Left lobe of liver (tissue), 2 donors: ENCODE measurements around the gene CENPM. TPM values are rescaled to one million over a fixed set of nuclear protein-coding genes. Genes with fewer than 3 reads are reported as not detected.

Experiments used
- ATAC-seq: fragments of 200-7000 bp; cut with Tn5 transposase; one replicate; pipeline ENCODE4 v1.9.1; 2020; ENCODE audit warnings: mild to moderate bottlenecking, moderate library complexity
- DNase-seq: peaks from one replicate; pipeline ENCODE4 v3.0.0-alpha.2; 2020; ENCODE audit warnings: low spot score
- total RNA-seq: library from RNA; stranded (reverse); gene quantifications from one replicate; pipeline ENCODE4 v1.2.1, GENCODE V29; 2021
- donor health status: DM: no; HTN: no; CAD: no; lungs with moderate emphysema.
- donor health status: DM: no; HTN: yes; CAD: no.

Gene CENPM, protein sequence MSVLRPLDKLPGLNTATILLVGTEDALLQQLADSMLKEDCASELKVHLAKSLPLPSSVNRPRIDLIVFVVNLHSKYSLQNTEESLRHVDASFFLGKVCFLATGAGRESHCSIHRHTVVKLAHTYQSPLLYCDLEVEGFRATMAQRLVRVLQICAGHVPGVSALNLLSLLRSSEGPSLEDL
- not detected for total RNA-seq

DNA sequence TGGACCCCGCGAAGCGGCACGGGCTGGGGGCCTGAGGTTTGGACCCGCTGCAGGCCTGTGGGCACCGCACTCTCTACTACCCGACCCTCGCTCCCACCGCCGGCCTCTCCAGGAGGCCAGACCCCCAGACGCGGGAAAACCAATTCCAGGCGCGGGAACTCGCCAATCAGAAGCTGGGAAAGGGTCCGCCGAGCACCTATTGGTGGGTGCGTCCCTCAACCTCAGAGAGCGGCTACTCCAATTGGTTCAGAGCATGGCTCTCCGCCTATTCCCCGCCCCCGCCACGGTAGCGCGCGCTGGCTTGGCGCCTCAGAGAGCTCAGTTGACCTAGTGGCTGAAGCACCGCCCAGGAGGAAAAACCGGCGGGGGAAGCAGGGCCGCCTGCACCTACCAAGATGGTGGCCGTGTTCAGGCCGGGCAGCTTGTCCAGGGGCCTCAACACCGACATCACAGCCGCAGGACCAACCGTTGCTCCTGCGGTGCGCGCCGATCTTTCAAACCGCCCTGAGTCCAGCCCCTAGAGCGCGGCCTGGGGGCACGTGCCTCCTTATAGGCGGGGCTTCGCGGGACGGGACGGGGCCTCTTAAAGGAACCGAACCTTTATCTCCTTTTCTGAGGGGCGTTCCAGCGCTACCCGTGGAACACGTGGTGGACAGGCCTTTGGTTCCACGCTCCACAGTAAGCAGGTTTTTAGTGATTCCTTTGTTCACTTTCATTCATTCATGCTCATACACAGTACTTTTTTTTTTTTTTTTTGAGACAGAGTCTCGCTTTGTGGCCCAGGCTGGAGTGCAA is at the start of gene CENPM:
TSS of gene CENPM (minus strand) at position 524 of the 795 bp plus-strand sequence. CDS start at position 448, 76 bp downstream.
- ATAC-seq: peak; percentile 97

DNA sequence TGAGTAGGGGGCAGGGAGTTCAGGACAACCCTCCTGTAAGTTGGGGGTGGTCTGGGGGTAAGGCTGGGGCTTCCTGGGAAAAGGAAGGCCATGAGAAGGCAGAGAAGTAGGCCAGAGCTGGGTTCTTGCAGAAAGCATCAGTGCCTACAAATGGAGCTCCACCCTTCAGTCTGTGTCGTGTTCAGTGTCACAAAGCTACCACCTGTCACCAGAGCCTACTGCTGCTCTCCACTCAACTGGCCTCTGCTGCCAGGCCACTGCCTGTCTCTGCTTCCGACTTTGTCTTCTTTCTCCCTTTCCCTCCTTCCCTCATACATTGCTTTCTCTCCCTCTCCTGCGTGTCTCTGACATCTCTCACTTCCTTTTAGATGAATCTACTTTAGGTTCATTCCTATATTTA is 48.3 kb upstream of the CENPM start:
- ATAC-seq: no peak
- no peak for DNase-seq

More for the DNA sequence above, at the start of gene CENPM:
- DNase-seq: peak; percentile 89

GRCh38 chr22:41992496-41992895 is 45.5 kb upstream of the CENPM start:
- ATAC-seq (no peak), DNase-seq (no peak)

- DNase-seq: no peak
- ATAC-seq: no peak
These were observed 44.2 kb upstream of the CENPM start for GRCh38 chr22:41991111-41991510.

DNA sequence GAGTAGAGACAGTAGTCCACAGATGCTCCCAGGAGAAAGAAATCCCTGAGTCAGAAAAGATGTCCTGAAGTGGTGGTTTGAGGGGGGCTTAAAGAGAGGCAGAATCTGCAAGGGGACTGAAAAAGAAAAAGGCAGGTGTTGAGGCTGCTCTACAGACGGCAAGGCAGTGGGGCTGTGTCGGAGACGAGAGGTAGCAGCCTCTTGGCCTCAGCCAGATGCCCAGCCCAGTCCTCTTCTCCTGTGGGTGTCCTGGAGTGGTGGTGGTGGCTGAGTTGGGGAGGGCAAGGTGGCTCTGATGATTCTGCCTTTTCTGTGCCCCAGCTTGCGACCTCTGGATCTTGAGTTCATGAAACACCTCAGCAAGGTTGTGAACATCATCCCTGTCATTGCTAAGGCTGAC is 42.3 kb upstream of the CENPM start:
- no peak for DNase-seq
- ATAC-seq: no peak

GRCh38 chr22:41987276-41987675 is 40.3 kb upstream of the CENPM start:
- DNase-seq: no peak
- ATAC-seq: no peak

DNA sequence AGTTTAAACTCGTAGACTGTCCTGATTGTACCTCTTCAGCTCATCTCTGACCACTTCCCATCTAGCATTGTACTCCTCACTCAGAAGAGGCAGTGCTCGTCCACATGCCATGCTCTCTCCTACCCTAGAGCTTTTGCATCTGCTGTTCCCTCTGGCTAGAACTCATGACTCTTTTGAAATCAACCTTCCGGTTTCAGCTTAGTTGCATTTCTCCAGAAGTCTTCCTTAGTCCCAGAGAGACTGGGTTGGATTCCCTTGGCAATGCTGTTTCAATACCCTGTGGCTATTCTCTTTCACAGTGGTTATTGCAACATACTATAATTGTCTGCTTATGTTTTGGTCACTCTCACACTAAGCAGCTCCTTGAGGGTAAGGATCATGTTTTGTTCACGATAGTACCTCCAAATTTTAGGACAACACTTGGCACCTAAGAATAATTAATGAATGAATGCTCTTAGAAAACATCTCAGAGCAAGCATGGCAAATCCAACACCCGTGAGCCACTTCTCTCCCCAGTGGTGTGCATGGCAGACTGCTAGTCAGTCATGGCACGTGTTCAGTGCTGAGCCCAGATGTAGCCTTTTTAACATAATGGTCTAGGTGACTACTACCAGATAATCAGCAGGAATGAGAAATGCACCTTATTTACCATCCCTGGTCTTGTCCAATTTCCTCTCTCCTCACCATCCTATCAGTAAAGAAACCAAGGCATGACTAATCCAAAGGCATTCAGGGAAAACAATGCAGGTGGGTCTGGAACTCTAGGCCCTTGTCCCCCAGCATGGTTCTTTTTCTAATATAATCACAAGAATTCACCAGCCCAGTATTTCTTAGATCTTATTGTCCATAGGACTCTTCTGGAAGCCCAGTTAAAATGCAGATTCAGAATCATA is 36.8 kb upstream of the CENPM start:
- ATAC-seq (no peak), DNase-seq (no peak)

DNA sequence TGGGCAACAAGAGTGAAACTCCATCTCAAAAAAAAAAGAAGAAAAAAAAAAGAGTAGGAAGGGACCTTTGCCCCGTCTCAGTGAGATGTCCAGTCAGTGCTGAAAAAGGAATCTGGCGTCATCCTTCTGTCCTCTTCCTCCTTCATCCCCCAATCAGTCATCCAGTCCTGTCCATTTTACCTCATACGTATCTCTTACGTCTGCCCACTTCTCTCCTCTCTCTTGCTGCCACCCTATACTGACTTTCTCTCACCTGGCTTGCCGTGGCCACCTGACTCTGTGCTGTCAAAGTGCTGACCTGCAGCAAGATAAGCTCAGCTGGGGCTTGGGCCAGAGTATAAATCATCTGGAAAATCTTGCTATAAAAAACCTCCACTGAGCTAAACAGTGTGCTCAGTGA is 35.9 kb upstream of the CENPM start:
- no peak for ATAC-seq
- DNase-seq: no peak

DNA sequence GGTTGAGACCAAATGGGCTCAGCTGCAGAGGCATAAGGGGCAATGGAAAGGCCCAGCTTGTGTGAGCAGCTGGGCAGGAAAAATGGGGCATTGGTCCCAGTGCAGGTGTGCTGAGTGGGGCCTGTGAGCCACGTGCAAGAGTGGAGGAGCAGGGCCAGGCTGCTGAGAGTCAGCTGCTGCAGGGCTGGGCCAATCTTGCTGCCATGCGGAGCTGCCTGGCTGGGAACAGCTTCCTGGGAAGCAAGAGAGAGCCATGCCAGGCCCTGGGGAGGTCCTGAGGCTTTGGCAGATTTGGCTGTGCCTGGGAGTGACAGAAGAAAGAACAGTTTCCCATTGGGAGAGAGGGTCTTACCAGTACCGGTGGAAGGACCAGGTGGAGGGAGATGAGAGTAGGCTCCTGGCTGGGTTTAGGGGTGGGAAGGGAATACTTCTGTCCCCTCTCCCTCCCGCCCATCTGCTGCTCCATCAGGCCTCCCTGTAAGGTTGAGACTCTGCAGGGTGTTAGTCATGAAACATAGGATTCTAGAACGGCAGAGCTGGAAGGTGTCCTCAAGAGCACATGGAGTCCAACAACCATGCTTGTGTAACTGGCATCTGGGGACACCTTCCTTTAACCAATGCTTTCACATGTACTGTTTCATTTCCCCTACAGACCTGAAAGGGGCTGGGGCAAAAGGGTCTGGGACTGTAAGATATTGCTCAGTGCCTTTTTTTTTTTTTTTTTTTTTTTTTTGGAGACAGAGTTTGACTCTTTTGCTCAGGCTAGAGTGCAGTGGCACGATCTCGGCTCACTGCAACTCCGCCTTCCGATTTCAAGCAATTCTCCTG is 32.7 kb upstream of the CENPM start:
- ATAC-seq (no peak), DNase-seq (no peak)

DNA sequence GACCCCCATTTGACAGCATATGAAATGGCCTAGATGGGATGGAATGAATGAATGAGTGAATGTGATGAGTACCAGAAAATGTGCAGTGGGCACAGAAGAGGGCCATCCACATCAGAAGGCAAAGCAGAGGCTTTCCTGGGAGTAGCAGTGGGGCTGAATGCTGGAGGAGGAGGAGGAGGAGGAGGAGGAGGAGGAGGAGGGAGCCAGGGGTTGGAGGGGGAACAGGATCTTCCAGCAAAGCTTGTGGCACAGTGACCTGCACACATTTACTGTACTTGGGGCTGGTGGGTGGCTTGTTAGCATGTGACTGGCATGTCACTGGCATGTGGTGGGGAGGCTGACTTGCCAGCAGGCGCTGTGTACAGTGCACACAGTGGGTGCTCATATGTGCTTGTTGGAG is 31.8 kb upstream of the CENPM start:
- DNase-seq (no peak), ATAC-seq (no peak)

DNA sequence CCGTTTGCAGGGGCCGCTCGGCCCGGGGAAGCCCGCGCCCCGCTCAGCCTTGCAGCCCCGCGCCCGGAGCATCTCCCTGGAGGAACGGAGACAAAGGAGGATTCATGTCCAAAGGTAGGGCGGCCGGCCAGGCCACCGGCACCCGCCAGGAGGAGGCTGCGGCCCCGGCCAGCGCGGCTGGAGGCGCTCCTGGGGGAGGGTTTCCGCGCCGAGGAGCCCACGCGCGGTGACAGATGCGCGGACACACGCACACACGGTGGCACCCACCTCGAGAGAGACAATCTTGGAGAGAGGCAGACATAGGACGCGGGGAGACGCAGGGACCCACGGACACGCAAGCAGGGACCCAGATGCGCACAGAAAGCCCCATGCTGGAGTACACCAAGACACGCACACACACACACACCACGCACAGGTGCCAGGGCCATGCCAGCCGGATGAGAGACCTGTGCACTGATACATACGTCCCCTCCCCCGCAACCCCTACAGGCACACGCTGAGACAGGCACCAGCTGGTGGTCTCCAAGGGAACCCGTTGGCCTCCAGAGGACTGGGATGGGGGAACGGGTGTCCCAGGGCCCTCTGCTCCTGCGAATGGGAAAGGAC is 30.1 kb upstream of the CENPM start:
- DNase-seq: no peak
- ATAC-seq: no peak

- ATAC-seq (peak; percentile 90), DNase-seq (peak; percentile 55)
These were observed 29.3 kb upstream of the CENPM start for GRCh38 chr22:41976070-41976901.

DNA sequence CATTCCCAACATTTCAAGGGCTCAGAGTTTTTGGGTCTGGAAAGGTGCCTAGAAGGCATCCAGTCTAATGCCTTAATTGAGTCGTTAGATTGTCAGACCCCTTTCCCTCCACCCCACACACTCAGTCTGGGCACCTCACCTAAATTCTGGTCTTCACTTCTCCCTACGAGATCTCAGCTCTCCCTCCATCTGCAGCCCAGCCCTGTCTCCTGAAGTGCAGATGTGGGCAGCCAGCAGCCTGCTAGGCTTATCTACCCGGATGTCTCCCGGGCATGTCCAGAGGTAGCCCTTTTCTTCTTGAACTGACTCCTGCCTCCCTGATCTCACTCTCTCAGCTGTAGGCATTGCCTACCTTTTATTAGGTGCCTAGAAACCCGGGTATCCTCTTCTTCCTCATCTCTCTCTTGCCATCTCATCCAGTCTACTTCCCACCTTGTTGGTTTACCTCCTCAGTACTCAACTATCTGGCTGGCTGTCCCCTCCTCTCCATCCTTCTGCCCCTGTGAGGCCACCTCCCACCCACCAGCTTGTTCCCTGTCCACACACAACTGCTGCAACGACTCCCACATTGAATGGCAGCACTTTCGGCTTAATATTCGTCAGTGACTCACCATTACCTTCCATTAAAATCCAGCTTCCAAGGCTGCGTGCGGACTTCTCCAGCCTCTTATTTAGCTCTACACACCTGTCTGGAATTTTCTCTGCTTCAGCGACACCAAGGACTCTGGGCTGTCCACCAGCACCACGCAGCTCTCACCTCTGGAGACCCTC is 28.5 kb upstream of the CENPM start:
- DNase-seq: no peak
- ATAC-seq: no peak

DNA sequence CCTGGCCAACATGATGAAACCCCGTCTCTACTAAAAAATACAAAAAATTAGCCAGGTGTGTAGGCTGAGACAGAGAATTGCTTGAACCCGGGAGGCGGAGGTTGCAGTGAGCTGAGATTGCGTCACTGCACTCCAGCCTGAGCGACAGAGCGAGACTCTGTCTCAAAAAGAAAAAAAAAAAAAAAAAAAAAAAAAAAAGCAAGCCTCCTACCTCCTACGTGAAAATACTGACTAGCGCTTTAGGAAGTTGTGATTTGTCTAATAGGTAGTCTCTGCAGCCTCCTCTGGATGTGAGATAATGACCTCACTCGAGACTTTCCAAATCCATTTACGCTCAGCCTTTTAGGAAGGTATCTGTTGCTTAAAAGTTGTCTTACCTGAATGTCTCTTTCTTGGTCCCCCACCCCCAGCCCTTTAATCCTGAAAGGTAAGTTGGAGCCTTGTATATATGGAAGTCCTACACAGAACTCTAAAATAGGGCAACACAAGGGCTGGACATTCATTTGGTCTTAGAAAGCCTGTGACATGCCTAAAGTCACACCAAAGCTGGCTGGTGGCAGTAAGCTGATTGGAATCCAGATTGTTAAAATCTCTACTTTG is 27.8 kb upstream of the CENPM start:
- DNase-seq (no peak), ATAC-seq (no peak)

DNA sequence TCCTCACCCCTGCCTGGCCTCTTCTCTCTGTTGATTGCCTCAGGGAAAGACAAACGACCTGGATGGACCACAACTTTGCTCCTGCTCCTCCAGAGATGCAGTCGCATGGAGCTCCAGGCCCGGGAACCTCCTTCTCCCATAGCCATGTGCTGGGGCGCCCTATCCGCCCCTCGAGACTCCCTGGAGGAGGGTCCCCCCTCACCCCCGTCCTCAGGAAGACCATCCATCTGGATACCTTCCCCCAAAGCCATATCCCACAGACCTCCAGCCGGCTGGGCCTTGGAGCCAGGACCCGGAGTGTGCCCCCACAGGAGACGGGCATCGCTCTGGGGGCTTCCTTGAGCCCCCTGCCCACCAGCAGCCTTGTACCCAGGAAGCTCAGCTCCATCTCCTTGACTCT is 24.5 kb upstream of the CENPM start:
- no peak for ATAC-seq
- no peak for DNase-seq

DNA sequence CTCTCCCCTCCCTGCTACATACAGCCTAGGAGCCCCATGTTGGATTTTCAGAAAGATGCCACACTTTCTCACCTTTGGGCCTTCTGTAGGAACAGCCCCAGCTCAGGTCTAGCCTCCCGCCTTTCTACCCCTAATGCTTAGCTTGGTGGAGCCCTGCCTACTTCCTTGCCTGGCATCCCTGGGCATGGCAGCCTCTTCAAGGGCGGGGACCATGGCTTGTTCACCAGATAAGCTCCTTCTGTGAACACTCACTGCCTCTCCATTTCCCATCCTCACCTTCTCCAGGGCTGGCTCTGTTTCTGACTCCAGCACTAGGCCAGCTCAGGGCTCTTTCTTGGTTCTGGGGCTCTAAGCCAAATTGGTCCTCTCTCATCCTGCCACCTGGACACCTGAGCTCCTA is 23.6 kb upstream of the CENPM start:
- DNase-seq (no peak), ATAC-seq (no peak)

DNA sequence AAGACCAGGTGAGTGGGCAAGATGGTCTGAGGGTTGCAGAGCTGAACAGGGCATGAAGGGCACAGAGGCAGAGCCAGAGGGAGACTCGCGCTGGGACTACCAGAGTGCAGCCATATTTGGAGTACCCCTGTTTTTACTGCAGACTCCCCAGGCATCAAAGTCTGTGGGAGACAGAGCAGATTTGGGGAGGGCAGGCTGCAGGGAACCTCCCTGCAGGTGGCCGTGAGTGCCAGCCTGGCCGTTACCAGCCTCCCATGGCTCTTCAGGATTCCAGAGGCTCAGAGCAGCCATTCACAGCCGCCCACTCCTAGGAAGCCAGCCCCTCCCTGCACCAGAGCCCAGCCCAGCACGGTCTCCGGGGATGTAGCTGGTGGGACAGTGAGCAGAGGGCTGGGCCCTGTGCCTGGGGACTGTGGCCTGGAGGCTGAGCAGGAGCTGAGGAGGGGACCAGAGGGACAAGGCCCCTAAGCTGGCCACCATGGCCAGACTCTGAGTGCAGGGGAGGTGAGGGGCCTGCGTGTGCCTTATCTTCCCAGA is 22.2 kb upstream of the CENPM start, which contains the start of gene SEPTIN3:
TSS of gene SEPTIN3 (plus strand) at position 334 of the 537 bp plus-strand sequence. CDS start 2,050 bp downstream, outside the sequence.
- ATAC-seq (no peak), DNase-seq (no peak)

DNA sequence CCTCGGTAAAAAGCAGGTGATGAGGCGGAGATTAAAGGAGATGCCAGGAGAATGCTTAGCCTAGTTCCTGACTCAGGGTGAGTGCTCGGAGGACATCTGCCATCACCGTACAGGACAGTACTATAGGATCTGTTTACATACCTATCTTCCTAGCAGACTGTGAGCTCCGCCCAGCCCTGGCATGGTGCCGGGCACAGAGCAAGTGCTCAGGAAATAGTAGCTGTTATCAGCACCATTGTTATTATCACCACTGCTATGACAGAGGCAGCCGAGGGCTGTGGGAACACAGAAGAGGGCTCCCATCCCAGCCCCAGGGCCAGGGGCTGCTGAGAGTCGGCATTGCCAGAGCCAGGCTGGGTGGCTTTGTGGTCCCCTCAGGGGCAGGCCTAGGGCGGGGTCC is 21.6 kb upstream of the CENPM start:
- DNase-seq (no peak), ATAC-seq (no peak)
